IPS-15b (cell line): ENCODE results near the gene SMARCC2.

Experiments used
- H3K27me3 ChIP-seq: one replicate; pipeline ENCODE4 v1.6.1; 2013; ENCODE audit warnings: low read length; ENCODE audit not compliant: control insufficient read depth, insufficient read depth
- H3K36me3 ChIP-seq: one replicate; pipeline ENCODE4 v1.6.1; 2013; ENCODE audit warnings: low read length; ENCODE audit not compliant: control insufficient read depth, insufficient read depth
- H3K4me1 ChIP-seq: one replicate; pipeline ENCODE4 v1.6.1; 2013; ENCODE audit warnings: mild to moderate bottlenecking, low read length; ENCODE audit not compliant: control insufficient read depth, insufficient read depth
- H3K4me3 ChIP-seq: one replicate; pipeline ENCODE4 v1.5.1; 2013; ENCODE audit warnings: low read depth, low read length
- H3K9ac ChIP-seq: one replicate; pipeline ENCODE4 v1.6.1; 2013; ENCODE audit warnings: low read depth, mild to moderate bottlenecking, low read length
- H3K9me3 ChIP-seq: one replicate; pipeline ENCODE4 v1.6.1; 2013; ENCODE audit warnings: mild to moderate bottlenecking, low read length; ENCODE audit not compliant: control insufficient read depth, insufficient read depth

The SMARCC2 gene

GRCh38 chr12:56154246-56154771 lies 35.0 kb downstream of the SMARCC2 start:
- Histone ChIP-seq H3K9ac (no peak overlapping the region), H3K4me3 (no peak overlapping the region), H3K9me3 (no peaks in the 10 kb centered on the region), H3K27me3 (no peaks in the 10 kb centered on the region), H3K36me3 (peaks cover 14% of the 10 kb centered on the region), H3K4me1 (peaks cover 4% of the 10 kb centered on the region)

- Histone ChIP-seq H3K4me3 (peak overlapping the region; percentile 82), H3K9ac (no peak overlapping the region), H3K27me3 (no peaks in the 10 kb centered on the region), H3K36me3 (peaks cover 14% of the 10 kb centered on the region), H3K4me1 (peaks cover 4% of the 10 kb centered on the region), H3K9me3 (no peaks in the 10 kb centered on the region)
Measured at GRCh38 chr12:56153678-56154065, 35.6 kb downstream of the SMARCC2 start.

DNA sequence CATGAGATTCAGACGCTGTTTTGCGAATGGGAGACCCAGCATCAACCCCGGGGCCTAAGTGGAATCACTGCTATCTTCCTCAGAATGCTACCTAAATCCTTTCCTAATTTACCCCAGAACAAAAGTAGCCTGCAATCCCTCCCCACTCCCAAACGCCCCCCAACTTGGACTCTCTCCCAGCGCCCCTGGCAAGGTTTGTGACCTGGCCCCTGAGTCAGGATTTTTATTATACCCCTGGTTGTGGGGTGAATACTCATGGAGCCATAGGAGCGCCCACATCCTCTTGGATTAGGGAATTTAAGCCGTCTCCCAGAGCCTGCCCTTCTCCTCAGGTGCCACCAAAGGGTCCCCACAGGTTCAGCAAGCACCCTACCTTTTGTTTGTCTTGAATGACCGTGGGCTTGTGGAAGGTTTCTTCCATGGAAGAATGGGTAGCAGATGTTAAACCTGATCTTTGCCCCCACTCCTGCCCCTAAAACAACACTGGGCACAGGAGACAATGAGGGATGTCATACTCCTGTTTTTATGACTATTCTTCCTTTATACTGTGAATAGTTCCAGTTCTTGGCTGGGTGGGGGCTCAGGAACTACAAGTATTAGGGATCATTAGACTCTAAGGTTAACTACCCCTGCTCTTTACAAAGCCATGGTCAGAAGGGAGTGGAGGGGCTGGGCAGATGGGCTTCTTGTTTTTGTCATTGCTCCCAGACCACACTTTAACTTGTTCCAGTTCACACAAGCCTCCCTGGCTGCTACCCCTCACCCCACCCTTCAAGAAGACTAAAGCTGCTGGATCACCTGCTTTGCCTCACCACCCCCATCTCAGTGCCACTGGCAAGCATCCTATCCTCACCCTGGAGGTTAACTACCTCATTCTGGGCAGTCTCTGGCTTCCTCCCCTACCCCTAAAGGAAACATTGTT lies 36.3 kb downstream of the SMARCC2 start:
- peaks cover 4% of the 10 kb centered on the region for H3K4me1 ChIP-seq
- no peaks in the 10 kb centered on the region for H3K27me3 ChIP-seq
- H3K4me3 ChIP-seq = peak overlapping the region; percentile 82
- H3K9ac ChIP-seq = peak overlapping the region; percentile 81
- no peaks in the 10 kb centered on the region for H3K9me3 ChIP-seq
- peaks cover 14% of the 10 kb centered on the region for H3K36me3 ChIP-seq

DNA sequence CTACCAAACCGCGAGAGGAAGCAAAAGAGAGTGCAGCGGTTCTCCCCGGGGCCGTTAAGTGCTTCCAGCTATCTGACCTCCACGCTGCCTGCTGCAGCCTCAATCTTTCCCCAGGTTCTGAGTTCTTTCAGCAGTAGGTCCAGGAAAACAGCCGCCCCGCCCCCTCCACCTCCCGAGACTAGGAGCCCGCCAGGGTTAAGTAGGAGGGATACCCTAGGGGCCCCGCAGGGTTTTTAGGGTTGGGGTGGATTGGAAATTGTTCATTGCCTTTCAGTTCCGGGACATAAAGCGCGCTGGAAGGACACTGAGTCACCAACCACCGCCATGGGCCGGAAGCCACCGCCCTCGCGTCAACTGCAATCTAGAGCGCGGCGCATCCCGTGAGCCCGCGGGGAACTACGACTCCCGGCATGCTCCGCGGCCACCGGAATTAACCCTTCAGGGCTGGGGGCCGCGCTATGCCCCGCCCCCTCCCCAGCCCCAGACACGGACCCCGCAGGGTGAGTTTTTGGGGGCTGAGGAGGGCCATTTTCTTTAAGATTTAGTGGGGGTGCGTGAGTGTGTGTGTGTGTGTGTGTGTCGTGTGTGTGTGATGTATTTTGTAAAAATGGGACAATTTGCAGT lies 37.0 kb downstream of the SMARCC2 start, which contains the start of gene MYL6B:
Gene MYL6B, plus strand, starts transcription at position 456 of the 624 bp plus-strand sequence. CDS start 1,332 bp downstream, outside the sequence.
- Histone ChIP-seq H3K9ac (peak within 1 kb of the TSS; percentile 89), H3K4me3 (peak within 1 kb of the TSS; percentile 82), H3K36me3 (peaks cover 14% of the 10 kb centered on the region), H3K4me1 (peaks cover 3% of the 10 kb centered on the region), H3K27me3 (no peaks in the 10 kb centered on the region), H3K9me3 (no peaks in the 10 kb centered on the region)

DNA sequence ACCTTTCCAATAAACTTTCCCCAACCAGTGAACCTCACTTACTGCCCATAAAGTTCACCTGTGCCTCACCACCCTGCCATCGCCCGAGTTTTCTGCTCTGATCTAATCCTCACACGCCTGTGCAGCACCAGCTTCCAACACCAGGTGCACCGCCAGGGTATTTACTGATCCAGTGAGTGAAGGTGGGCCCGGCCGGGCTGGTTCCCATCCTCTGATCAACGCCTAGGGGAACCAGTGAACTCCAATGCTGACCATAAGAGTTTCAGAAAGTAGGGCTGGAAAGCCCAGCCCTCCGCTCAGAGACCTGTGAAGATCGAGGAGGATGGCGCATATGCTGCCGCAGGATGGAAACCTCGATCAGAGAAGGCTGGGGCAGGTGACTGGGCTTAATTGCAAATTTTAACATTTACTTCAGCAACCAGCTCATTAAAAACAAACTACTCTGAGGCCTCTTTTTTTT lies 37.6 kb downstream of the SMARCC2 start:
- H3K9me3 ChIP-seq = no peaks in the 10 kb centered on the region
- H3K27me3 ChIP-seq = no peaks in the 10 kb centered on the region
- H3K9ac ChIP-seq = peak overlapping the region; percentile 89
- peak overlapping the region; percentile 82 for H3K4me3 ChIP-seq
- peaks cover 2% of the 10 kb centered on the region for H3K4me1 ChIP-seq
- peaks cover 14% of the 10 kb centered on the region for H3K36me3 ChIP-seq

- H3K36me3 ChIP-seq = peaks cover 10% of the 10 kb centered on the region
- no peaks in the 10 kb centered on the region for H3K27me3 ChIP-seq
- peaks cover 2% of the 10 kb centered on the region for H3K4me1 ChIP-seq
- no peak overlapping the region for H3K4me3 ChIP-seq
- no peak overlapping the region for H3K9ac ChIP-seq
- H3K9me3 ChIP-seq = no peaks in the 10 kb centered on the region
Measured at GRCh38 chr12:56150563-56150962, 38.7 kb downstream of the SMARCC2 start.

- Histone ChIP-seq H3K4me1 (no peaks in the 10 kb centered on the region), H3K36me3 (peaks cover 22% of the 10 kb centered on the region), H3K9ac (no peak overlapping the region), H3K4me3 (no peak overlapping the region), H3K27me3 (no peaks in the 10 kb centered on the region), H3K9me3 (no peaks in the 10 kb centered on the region)
Measured at GRCh38 chr12:56146492-56147460, 42.5 kb downstream of the SMARCC2 start.

- Histone ChIP-seq H3K9me3 (no peaks in the 10 kb centered on the region), H3K4me3 (no peak overlapping the region), H3K36me3 (peaks cover 29% of the 10 kb centered on the region), H3K4me1 (no peaks in the 10 kb centered on the region), H3K27me3 (no peaks in the 10 kb centered on the region), H3K9ac (no peak overlapping the region)
Measured at GRCh38 chr12:56145217-56145616, 44.1 kb downstream of the SMARCC2 start.

DNA sequence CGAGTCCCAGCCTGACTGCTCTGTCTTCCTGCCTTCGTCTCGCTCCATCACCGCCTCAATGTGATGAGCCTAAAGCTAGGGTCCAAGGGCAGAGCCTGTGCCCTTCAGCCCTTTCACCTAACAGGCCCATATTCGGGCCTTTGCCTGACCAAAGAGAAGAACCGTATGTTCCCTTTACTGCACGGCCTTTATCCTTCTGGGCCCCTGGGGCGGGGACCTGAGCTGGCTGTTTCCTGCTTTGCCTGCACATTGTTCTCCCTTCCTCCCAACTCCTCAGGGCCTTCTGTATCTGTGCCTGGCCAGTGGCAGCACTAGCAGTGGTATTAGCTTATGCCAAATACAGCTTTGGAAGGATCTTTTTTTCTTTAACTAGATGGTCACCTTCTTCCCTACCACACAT lies 45.4 kb downstream of the SMARCC2 start:
- no peak overlapping the region for H3K9ac ChIP-seq
- no peak overlapping the region for H3K4me3 ChIP-seq
- H3K36me3 ChIP-seq = peaks cover 40% of the 10 kb centered on the region
- H3K9me3 ChIP-seq = no peaks in the 10 kb centered on the region
- no peaks in the 10 kb centered on the region for H3K4me1 ChIP-seq
- no peaks in the 10 kb centered on the region for H3K27me3 ChIP-seq

DNA sequence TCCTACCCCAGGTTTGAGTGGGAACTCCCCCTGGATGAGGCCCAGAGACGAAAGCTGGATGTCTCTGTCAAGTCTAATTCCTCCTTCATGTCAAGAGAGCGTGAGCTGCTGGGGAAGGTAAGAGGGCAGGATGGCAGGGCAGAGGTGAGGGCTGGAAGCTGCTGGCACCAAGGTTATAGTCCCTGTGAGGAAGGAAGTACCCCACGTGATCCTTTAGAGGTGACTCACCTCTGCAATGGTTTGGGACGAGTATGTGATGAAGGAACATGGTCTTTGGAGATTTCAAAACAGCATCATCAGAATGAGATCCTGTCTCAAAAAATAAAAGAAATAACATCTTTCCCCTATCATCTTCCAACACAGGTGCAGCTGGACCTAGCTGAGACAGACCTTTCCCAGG lies 46.1 kb downstream of the SMARCC2 start:
- Histone ChIP-seq H3K9me3 (no peaks in the 10 kb centered on the region), H3K36me3 (peaks cover 47% of the 10 kb centered on the region), H3K9ac (no peak overlapping the region), H3K4me3 (no peak overlapping the region), H3K4me1 (no peaks in the 10 kb centered on the region), H3K27me3 (no peaks in the 10 kb centered on the region)
